K562 treated with DMSO at 1 percent for 4 hours (cell line): ENCODE data around the gene DDX10. TPM values are rescaled to one million over a fixed set of nuclear protein-coding genes. Genes with fewer than 3 reads are reported as not detected.

ENCODE experiments used
- total RNA-seq: library from RNA; unstranded; fragments of 300-600 nt; gene quantifications from 2 replicates; pipeline ENCODE4 v1.2.3, GENCODE V29; 2022; ENCODE audit not compliant: insufficient read depth

Gene DDX10
- total RNA-seq = 21.4 and 27.3 TPM in 2 replicates

DNA sequence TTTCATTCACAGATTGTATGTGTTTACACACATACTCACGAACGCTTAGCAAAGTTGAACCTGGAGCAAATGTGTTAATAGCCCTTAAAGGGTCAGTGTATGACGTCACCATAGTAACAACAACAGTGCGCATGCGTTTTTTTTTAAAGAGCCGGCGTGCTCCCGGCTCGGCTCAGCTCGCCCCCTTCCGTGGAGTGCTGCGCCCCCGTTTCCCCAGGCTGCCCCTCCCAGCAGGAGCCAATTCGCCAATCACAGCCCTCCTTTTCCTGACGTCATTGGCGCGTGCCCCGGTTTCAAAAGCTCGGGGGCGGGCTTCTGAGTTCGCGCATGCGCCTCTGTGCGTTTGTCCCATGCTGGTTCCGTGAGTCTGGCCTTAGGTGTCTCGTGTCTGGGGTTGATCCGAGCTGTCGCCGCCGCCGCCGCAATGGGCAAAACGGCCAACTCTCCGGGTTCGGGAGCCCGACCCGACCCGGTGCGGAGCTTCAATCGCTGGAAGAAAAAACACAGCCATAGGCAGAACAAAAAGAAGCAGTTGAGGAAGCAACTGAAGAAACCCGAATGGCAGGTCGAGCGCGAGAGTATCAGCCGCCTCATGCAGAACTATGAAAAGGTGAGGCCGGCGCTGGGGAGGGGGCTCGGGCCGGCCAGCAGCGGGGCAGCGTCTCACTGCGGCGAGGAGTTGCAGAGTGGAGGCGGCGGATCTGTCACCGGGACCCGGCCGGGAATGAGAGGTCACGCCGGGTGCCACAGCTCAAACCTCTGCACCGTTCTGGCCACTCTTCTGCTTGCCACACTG is at the start of gene DDX10:
Gene DDX10, plus strand, starts transcription at position 340 of the 796 bp plus-strand sequence. Its CDS starts 85 bp downstream, at position 425.

Other genes starting within 250 kb of the DDX10 start
- gene C11orf65, start 197.5 kb upstream of the DDX10 start, total RNA-seq = not detected in 2 replicates
- 9.4 and 12.0 TPM in 2 replicates for gene POGLUT3, start 166.7 kb upstream of the DDX10 start, total RNA-seq
- 1.0 TPM in 2 replicates for gene EXPH5, start 71.3 kb upstream of the DDX10 start, total RNA-seq